Measurements from ENCODE around the gene ADD3.

Gene ADD3

DNA sequence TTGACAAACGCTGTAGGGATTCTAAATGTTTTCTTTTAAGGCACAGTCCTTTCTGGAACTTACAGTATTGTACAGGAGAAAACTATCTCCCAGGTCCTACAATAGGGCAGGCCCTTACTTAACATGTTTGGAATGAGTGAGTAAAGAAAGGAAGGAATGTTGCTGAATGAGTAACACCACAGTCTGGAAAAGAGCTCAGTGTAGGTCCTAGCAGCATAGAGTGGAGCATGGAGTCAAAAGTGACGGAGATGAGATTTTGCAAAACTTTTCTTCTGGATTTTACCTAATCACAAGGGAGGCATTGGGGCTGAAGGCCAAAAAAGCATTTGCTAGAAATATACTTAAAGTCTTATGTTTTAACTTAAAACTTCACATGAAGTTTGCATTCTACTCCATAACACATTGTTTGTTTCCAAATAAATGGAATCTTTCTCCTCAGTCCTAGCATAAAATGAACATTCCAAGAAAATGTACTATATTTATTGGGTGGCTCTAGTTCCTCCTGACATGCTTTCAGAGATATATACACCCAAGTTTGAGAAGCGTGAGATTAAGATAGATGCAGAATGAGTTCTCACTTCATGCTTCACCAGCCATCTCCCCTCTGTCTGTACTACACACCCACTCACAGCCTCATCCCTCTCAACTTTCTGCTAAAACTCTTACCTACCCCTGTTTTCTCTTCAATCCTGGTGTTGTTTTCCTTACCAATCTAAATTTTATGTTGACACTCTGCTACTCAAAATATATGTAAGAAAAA is 20.2 kb upstream of the ADD3 start:
- Histone ChIP-seq H3K36me3 (ENCODE audit: control insufficient read depth, insufficient read depth, low read length) (no peaks in the 10 kb centered on the region), H3K27me3 (replicated peaks; ENCODE audit: control insufficient read depth, insufficient read depth, low read length) (no peaks in the 10 kb centered on the region), H3K4me3 (replicated peaks; ENCODE audit: low read depth, low read length) (no peak overlapping the region)
- DNase-seq (ENCODE audit: extremely low read depth, insufficient read length) = no peak
- TF ChIP-seq, protein P1, sequence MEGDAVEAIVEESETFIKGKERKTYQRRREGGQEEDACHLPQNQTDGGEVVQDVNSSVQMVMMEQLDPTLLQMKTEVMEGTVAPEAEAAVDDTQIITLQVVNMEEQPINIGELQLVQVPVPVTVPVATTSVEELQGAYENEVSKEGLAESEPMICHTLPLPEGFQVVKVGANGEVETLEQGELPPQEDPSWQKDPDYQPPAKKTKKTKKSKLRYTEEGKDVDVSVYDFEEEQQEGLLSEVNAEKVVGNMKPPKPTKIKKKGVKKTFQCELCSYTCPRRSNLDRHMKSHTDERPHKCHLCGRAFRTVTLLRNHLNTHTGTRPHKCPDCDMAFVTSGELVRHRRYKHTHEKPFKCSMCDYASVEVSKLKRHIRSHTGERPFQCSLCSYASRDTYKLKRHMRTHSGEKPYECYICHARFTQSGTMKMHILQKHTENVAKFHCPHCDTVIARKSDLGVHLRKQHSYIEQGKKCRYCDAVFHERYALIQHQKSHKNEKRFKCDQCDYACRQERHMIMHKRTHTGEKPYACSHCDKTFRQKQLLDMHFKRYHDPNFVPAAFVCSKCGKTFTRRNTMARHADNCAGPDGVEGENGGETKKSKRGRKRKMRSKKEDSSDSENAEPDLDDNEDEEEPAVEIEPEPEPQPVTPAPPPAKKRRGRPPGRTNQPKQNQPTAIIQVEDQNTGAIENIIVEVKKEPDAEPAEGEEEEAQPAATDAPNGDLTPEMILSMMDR (IDR thresholded peaks at IDR 0.05; ENCODE audit: insufficient read depth, low read length, poor library complexity, severe bottlenecking) = no peak

DNA sequence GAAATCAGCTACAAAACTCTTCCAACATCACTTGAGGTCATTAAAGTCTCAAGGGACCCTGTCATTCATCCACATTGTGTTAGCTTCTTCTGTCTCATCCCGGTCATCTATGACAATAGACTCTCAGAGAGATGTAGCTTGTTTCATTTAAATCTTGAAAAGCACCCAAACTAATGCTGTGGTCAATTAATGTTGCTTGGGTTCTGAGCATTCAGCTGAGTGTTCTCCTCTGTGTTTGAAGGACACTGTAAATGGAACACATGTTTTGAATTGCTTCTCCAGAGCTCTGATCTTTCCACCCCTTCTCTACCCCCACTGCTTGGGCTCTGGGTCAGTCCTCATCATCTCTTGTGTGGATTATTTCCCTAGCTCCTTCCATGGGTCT is 19.6 kb upstream of the ADD3 start:
- TF ChIP-seq, protein P1 (IDR thresholded peaks at IDR 0.05; ENCODE audit: insufficient read depth, low read length, poor library complexity, severe bottlenecking) = no peak
- no peaks in the 10 kb centered on the region for H3K36me3 ChIP-seq (ENCODE audit: control insufficient read depth, insufficient read depth, low read length)
- H3K27me3 ChIP-seq (replicated peaks; ENCODE audit: control insufficient read depth, insufficient read depth, low read length) = no peaks in the 10 kb centered on the region
- H3K4me3 ChIP-seq (replicated peaks; ENCODE audit: low read depth, low read length) = no peak overlapping the region
- no peak for DNase-seq (ENCODE audit: extremely low read depth, insufficient read length)

DNA sequence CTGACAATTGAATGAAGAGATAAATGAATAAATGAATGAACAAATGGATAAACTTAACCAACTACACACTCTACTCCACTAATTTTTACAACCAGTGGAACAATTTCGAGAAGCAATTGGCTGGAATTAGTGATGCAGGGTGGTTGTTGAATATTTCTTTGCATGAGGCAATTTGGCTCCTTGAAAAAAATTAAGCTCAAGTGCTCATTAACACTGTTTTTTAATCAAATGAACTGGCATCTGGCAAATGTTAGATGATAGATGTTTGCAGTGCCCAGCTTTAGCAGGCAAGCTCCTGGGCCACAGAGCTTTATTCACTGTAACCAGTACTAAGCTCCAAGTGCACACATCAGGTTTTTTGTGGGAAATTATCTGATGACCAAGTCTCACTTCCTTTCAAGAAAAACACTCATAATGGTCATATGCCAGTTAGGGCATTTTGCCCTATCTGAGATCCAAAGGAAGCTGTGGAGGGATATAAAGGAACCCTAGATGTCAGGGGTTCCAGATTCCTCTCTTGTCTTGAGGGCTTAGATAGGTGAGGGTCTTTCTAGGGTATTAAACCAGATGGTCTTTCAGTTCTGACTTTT is 16.4 kb upstream of the ADD3 start:
- no peaks in the 10 kb centered on the region for H3K27me3 ChIP-seq (replicated peaks; ENCODE audit: control insufficient read depth, insufficient read depth, low read length)
- no peak for DNase-seq (ENCODE audit: extremely low read depth, insufficient read length)
- TF ChIP-seq, protein P1 (IDR thresholded peaks at IDR 0.05; ENCODE audit: insufficient read depth, low read length, poor library complexity, severe bottlenecking) = no peak
- H3K36me3 ChIP-seq (ENCODE audit: control insufficient read depth, insufficient read depth, low read length) = no peaks in the 10 kb centered on the region
- no peak overlapping the region for H3K4me3 ChIP-seq (replicated peaks; ENCODE audit: low read depth, low read length)

DNA sequence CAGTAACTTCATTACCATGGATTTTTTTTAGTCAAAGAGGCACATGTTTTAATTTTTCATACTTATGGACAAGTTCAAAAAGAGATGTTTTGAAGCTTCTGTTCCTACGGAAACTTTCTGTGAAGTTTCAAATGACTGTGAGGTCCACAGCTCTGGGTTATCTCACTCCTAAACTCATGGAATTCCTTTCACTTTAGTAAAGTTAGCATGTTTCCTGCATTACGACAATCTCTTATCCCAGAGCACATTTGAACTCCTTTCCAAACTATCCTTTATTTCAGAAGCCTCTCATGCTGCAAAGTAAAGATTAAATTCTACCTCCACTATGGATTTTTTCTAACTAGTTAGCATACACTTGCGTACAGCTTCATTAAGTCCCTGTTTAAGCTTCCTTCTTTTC is 15.3 kb upstream of the ADD3 start:
- TF ChIP-seq, protein P1 (IDR thresholded peaks at IDR 0.05; ENCODE audit: insufficient read depth, low read length, poor library complexity, severe bottlenecking) = no peak
- Histone ChIP-seq H3K4me3 (replicated peaks; ENCODE audit: low read depth, low read length) (no peak overlapping the region), H3K36me3 (ENCODE audit: control insufficient read depth, insufficient read depth, low read length) (no peaks in the 10 kb centered on the region), H3K27me3 (replicated peaks; ENCODE audit: control insufficient read depth, insufficient read depth, low read length) (no peaks in the 10 kb centered on the region)
- DNase-seq (ENCODE audit: extremely low read depth, insufficient read length) = no peak

DNA sequence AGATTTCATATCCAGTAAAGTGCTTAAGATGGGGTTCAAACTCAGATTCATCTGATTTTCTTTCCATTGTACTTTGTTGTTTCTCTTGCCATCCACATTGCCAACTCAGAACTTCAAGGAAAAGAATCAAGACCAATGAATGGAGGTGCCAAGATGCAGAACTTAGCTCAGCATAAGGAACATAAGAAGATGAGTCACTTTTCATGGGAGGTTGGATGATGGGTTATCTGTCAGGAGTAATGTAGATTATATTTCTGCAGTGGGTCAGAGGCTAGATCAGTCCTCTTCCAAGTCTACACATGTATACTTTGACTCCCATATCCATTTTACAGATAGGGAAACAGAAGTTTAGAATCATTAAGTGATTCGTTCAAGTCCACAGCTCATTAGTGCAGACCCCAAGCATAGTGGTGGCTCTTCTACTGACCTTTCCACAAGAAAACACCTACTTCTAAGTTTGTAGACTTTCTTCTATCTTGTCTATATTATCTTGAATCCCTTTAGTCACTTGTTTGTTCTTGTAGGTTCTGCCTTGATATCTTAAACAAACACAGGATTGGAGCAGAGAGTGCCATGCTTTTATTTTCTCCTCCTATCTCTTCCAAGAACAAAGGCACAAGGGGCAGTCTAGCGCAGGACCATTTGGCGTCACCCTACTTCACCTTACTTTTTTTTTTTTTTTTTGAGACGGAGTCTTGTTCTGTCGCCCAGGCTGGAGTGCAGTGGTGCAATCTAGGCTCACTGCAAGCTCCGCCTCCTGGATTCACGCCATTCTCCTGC is 14.0 kb upstream of the ADD3 start:
- Histone ChIP-seq H3K27me3 (replicated peaks; ENCODE audit: control insufficient read depth, insufficient read depth, low read length) (no peaks in the 10 kb centered on the region), H3K4me3 (replicated peaks; ENCODE audit: low read depth, low read length) (no peak overlapping the region), H3K36me3 (ENCODE audit: control insufficient read depth, insufficient read depth, low read length) (no peaks in the 10 kb centered on the region)
- no peak for DNase-seq (ENCODE audit: extremely low read depth, insufficient read length)
- TF ChIP-seq, protein P1 (IDR thresholded peaks at IDR 0.05; ENCODE audit: insufficient read depth, low read length, poor library complexity, severe bottlenecking) = no peak

Data from GM06990 (cell line).